Hippocampal formation (tissue), 2 donors: ENCODE results near the gene CR1L.
A peak's percentile ranks its signal among the peaks of the same experiment; 100 is the strongest.
"Not testable (repeated sequence)": the region's sequence is repeated elsewhere in the genome, so short reads cannot be mapped to it uniquely, and the experiment has no call there.

ENCODE experiments used
- DNase-seq, 2 donors: peaks; one replicate each; lab custom pipeline; 2025; lab: John Stamatoyannopoulos, UW

Gene CR1L

DNA sequence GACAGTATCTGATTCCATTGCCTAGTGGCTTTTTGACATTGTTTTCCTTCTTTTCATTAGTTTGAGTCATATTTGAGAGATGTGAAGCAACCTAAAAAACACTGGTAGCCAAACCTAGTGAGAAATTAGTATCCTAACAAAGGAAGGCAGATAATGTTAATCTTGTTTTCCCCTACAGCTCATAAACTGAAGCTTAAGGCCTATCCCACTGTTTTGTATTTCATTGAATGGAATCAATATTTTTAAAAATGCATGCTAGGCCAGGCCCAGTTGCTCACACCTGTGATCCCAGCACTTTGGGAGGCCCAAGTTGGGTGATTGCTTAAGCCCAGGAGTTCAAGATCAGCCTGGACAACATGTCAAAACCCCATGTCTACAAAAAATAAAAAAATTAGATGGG is 1.2 kb downstream of the CR1L start:
- no peak for DNase-seq

DNA sequence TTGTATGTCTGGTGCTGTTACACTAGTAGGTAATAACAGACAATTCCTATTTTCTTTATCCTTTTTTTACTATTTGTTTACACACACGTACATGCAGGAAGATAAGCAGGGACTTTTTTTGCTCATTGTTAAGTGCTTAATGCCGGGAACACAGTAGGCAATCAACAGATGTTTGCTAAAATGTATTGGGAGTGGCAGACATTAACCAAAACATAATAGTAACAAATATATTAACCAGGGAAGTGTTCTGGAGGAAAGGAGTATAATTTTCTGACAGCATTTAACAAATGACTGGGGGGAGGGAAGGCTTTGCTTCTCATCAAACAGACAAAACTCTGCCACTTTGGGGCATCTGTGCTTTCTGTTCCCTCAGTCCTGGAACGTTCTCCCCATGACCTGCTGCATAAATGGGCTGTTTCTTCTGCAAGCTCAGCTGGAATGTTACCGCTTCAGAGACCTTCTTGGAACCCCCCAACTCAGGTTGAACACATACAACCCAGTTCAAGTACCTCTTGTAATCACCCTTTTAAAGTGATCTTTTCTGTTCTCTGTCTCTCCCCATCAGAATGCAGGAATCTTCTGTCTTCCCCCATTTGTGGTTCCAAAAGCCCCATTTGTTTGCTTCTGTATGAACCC is 2.1 kb downstream of the CR1L start:
- DNase-seq, result no peak

DNA sequence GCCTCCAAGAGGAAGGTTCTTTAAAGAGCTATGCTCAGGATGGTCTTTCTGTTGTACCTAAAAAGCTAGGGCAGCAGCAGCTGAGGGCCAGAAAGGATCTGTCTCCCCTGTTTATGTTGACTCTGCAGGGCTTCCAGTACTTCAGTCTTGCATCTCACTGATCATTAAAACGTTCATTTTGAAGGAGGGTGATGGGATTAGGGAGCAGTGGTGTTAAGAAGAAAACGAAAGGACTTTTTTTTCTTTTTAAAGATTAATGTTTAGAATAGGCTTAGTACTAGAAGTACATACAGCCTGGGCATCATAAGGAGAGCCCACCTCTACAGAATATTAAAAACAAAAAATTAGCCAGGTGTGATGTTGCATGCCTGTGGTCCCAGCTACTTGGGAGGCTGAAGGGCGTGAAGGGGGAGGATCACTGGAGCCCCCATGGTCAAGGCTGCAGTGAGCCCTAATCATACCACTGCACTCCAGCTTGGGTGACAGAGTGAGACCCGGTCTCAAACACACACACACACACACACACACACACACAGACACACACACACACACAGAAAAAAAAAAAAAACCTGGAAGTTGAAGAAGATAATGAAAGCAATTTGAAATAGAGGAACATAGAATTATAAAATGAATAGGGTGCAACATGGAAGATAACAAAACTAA is 2.9 kb downstream of the CR1L start:
- no peak for DNase-seq

DNA sequence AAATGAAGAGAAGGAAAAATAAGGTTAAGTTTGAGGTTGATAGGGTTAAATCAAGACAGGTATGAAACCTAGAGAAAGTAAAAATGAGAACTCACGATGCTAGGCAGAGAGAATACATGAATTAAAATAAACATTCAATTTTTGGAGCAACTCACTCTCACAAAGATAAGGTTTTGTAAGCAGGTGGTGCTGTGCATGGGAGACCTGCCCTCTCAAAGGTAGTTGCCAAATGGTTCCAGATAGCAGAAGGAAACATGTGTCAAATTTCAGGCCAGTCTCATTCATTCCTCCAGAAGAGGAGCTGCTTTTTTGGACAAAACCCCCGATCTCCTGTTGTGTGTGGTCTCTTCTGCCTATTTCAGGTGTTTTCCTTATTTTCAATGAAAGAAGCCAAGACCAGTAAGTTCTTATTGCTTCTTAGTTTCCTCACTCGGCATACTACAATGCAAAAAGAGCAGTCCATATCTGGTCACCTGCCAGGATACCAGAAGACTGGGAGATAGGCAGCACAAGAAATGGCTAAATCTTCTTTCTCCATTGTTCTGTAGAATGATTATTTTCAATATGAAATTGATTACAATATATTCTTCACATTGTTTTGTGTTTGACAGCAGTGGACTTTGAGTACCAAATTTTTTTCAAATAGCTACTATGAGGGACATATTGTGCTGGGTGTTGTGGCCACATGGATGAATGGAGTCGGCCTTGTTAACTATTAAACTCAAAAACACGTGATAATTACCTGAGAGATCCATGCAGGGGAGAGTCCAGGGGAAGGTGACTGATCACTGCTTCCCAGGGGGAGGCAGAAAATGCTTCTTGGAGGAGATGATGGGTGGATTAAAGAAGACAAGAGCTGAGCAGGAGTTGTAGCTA is 3.6 kb downstream of the CR1L start:
- no peak for DNase-seq

DNA sequence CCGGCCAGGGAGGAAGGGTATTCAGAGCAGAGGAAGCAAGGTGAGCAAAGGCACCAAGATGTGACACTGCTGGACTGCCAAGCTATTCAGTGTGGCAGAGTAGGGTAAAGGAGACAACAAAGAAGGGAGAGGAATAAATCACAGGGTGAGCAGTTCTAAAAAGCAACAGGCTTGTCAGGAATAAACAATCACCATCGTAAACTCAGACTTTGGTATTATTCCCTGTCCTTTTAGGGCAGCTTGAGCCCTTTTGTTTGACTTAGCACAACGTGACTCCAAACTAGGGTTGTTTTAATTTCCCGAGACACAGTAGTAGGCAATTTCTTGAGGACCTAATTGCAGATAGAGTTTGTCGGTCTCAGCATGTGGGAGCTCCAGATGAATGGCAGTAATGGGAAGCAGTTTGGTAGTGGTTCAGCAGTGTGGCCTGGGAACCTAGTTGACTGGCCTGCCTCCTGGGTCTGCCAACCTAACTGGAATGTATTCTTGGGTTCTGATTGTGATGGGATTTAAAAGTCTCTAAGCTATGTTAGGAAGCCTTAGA is 4.3 kb downstream of the CR1L start:
- no peak for DNase-seq

DNA sequence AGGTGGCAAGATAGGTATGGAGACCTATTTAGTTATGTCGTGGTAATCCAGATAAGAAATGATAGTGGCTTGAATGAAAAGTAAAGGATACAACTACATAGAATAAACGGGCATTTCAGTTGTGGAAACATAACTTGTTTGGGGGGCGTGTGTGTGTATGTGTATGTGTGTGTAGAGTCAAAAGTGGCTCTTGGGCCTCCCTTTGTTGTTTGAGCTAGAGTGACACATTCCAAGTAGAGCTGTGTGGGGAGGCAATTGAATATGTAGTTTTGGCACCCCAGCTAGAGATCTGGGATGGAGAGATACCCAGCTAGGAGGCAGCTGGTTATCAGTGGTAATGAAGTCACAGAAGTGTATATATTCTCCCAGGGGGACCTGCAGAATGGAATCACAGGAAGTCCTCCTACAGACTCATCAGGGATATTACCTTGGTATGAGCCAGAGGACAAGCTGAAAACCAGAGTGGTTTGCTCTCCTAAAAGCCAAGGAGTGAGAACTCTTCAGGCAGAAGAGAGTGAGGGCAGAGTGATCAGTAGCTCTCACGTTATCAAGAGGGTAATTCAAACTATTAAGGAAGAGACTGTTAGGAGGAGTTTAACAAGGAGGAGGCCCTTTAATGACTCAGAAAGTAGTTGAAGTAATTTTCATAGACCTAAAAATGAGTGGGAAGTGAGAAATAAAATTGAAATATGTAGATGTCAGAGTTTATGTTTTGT is 5.1 kb downstream of the CR1L start:
- DNase-seq, result no peak

DNA sequence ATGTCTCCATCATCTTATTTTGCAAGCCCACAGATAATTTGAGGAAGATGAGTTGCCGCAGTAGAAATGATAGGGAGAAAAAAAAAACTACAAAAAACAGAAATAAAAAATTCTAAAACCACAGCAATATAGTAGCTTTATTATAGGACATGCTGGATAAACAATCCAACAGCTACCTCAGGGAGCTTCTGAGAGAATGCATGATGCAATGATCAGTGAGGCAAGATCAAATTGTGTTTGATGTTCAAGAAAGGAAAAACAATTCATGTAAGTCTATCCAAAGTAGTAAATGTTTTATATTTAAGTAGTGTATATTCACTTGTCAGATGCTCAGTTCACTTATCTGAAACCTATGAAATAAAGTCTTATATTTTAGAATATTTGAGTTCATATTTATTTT is 6.7 kb downstream of the CR1L start:
- DNase-seq, result no peak

DNA sequence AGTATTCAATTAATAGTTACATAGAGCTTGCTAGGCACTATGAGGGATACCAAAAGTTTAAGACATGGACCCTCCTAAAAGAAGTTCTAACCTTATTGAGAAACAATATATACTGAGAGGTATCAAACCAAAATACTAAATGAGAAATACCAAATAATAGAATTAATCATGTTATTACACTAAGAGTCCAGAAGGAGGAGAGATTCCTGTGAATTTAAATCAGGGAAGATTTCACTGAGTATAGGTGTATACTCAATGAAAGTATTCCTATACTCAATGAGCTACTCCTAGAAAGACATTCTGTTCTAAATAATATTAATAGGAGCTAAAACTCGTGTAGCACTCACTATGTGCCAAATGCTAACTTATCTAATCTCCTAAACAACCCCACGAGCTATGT is 9.4 kb downstream of the CR1L start:
- DNase-seq, result no peak

DNA sequence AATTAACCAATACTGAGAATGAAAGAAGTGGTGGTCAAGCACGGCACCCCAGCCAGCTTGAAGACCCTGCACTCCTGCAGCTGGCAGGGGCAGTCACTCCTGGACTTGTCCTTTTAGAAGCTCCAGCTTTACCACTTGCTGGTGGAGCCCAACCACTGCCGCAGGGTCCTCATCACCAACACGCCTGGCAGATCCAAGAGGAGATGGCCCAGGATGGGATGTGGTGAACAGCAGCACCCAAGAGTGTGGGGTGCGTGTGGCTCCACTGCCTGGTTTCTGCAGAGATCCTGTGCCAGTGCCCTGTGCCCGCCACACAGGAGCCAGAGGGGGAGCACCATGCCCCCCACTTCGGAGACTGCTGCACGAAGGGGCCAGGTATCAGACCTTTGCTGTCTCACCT is 13.5 kb downstream of the CR1L start:
- no peak for DNase-seq

DNA sequence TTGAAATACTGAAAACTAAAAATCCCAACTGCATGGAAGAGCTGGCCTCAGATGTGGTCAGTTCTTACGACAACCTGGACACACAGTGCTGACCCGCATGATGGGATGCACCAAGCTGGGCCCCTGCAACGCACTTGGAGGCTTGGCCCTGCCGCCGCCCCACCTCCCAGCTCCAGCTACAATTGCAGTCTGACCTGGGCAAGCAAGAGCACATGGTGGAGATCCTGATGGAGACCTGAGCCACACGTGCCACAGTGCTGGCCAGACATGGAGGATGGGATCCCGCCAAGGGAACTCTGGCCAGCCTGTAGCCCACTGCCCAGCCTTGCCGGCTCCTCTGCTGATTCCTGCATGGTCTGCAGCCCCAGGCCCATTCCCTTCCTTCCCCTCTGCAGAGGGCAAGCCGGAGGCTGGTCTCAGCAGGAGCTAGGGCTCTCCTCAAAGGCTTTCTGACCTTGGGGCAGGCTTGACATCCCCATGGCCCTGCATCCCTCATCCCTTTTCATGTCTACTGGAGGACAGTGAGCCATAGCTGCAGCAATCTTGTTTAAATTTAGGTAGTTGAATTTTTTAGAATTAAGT is 14.1 kb downstream of the CR1L start:
- DNase-seq, result no peak

DNA sequence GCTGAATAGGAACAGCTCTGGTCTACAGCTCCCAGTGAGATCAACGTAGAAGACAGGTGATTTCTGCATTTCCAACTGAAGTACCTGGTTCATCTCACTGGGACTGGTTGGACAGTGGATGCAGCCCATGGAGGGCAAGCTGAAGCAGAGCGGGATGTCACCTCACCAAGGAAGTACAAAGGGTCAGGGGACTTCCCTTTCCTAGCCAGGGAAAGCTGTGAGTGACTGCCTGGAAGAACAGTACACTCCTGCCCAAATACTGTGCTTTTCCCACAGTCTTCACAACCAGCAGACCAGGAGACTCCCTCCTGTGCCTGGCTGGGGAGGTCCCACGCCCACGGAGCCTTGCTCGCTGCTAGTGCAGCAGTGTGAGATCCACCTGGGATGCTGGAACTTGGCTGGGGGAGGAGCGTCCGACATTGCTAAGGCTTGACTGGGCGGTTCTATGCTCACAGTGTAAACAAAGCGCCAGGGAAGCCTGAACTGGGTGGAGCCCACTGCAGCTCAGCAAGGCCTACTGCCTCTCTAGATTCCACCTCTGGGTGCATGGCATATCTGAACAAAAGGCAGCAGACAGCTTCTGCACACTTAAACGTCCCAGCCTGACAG is 14.7 kb downstream of the CR1L start:
- no peak for DNase-seq

DNA sequence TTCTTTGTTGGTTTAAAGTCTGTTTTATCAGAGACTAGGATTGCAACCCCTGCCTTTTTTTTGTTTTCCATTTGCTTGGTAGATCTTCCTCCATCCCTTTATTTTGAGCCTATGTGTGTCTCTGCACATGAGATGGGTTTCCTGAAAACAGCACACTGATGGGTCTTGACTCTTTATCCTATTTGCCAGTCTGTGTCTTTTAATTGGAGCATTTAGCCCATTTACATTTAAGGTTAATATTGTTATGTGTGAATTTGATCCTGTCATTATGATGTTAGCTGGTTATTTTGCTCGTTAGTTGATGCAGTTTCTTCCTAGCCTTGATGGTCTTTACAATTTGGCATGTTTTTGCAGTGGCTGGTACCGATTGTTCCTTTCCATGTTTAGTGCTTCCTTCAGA is 16.5 kb downstream of the CR1L start:
- not testable (repeated sequence) for DNase-seq

DNA sequence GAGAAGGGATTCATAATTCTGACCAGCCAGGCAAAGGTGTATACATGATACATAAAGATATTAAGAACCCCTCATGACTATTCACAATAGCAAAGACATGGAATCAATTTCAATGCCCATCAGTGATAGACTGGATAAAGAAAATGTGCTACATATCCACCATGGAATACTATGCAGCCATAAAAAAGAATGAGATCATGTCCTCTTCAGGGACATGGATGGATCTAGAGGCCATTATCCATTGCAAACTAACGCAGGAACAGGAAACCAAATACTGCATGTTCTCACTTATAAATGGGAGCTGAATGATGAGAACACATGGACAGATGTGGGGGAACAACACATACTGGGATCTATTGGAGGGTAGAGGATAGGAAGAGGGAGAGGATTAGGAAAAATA is 21.4 kb downstream of the CR1L start:
- DNase-seq, result no peak

DNA sequence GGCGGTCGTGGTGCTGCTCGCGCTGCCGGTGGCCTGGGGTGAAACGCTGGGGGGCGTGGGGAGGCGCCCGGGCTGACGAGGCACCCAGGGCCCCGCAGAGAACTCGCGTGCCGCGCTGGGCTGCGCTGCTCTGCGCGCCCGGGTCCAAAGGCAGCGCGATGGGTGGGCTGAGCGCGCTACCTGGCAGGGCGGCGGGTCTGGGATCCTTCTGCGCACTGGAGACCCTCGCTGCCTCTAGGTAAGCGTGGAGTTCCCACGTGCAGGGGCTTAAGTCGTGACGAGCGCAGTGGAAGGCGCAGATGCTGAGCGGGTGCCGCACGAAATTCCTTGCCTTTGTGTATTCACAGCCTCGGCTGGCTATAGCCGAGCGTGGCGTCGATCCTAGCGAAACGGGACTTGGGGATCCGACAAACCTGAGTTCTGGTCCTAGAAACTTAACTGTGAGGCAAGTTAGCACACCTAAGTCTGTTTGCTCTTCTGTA is 24.6 kb downstream of the CR1L start:
- no peak for DNase-seq

DNA sequence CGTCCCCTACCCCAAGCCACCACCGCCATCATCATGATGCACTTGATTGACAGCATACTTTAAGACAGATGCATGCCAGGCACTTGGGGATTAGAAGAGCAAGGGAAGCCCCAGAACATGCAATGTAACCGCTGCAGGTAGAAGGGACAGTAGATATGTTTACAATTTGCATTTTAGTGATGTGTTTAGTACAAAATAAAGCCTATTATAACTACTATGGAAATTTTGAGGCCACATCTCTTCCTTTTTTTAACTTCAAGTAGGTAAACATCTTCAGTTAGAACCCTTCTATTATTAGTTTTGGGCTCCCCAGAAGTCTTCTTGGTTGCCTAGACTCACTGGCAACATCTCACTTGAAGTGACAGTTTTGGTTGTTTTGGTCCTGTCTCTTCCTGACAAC is 25.3 kb downstream of the CR1L start:
- DNase-seq, result no peak

DNA sequence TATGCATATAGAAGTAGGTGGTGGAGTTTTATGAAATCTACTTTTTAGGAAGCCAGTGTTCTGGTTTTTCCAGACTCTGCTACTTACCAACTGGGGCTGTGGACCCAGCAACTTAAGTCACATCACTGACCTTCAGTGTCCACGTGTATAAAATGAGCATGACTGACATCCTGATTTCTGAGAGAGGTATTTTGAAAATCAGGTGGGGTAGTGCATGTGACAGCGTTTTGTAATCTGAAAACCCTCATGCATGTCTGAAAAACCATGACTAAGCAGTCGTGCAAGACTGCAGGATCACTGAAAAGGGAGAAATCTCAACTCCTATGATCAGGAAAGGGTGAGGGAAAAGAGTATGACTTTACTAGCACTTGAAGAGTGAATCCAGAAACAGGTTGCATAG is 26.1 kb downstream of the CR1L start:
- DNase-seq, result no peak

DNA sequence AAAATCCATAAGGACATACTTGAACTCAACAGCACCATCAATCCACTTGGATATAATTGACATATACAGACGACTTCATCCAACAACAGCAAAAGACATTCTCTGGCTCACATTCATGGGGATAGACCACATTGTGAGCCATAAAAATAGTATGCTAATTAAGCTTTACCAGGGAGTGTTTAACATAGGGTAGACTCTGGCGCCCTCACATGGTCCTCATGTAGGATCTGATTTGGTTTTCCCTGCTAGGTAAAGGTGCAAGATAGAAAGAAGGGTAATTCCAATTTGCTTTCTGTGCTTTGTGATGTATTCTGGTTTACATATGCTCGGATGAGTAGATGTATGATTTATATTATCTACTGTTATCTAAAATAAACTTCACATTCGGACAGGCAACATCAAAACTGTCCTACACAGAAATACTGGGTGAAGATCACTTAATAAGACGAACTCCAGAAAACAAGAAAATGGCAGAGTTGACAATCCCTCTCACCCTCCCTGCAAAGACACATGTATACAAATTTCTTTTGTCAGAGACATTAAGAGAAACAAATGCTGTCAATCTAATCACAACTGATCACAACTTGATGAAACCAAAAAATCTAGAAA is 27.7 kb downstream of the CR1L start:
- DNase-seq, result peak; percentile 14 to 34

DNA sequence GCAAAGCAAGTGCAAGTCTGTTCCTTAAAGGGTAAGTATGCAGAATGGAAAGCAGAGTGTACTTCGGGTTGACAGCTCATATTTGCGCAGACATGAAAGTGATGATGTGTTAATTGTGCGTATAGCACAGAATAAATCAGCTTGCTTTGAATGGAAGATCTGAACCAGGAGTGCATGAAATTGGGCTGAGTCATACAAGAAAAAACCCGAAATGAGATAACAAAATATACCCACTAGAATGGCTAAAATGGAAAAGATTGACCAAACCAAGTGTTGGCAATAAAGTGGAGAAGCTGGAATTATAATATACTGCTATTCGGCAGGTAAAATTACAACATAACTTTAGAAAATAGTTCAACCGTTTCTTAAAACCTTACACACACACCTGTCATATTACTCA is 28.5 kb downstream of the CR1L start:
- DNase-seq, result no peak

DNA sequence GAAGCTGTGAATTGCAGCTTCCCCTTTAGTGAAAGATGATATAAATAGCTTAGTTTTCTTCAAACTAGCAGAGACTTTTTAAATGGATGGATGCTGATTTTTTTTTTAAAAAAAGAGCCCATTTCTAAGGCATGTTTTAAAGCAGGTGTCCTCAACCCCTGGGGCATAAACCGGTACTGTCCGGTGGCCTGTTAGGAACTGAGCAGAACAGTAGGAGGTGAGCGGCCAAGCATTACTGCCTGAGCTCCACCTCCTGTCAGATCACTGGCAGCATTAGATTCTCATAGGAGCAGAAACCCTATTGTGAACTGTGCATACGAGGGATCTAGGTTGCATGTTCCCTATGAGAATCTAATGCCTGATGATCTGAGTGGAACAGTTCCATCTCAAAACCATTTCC is 31.2 kb downstream of the CR1L start:
- no peak for DNase-seq

DNA sequence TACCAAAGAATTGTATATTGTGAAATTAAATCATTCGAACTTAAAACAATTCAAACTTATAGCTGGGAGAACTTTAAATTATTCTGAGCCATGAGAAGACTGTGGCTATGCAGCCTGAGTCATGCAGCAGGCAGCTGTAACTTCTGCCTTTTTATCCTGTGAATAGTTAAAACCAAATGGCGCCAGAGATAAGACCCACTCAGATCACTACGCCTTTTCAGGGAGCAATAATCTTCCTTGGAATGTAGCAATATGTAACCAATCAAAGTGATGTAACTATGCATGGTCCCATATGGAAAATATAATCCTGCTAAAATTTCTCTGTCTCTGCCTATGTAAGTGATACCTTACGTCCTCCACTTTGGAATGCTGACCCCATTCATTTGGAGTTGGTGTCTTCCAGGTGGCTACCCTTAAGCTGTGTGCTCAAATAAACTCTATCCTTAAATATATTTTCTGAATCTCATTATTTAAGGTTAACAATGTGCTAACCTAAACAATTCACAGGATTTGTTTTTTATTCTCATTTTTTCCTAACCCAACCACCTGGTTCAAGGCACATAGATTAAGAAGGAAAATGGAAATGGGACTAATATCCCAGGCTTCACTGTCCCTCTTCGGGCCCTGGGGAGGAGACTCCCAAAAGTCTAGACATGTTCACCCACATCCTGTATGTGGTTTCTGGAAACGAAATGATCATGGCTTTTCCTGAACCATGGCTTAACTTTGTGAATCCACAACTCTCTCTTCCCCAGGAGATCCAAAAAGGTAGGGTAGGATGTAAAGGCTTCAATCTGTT is 35.9 kb downstream of the CR1L start:
- DNase-seq, result not testable (repeated sequence)
